PC-3 (cell line): ENCODE data around the gene ETV3. TPM values are rescaled to one million over a fixed set of nuclear protein-coding genes. Genes with fewer than 3 reads are reported as not detected.

Experiments used
- ATAC-seq: fragments of 200-7000 bp; cut with Tn5 transposase; 2 replicates; pipeline ENCODE4 v1.9.1; 2020; ENCODE audit warnings: mild to moderate bottlenecking, moderate library complexity
- BruUV-seq: library from RNA; stranded (reverse); fragments of 400-500 nt; replicated peaks from 2 replicates; lab custom pipeline; 2021; lab: Mats Ljungman, UMichigan
- CTCF ChIA-PET: fragments of 300-600 bp; sonication (Branson Sonifier 250); formaldehyde crosslinking; loops from one replicate; lab custom pipeline; 2022; ENCODE audit warnings: antibody characterized with exemption; lab: Charles Lee
- POLR2A ChIA-PET: fragments of 300-600 bp; sonication (Branson Sonifier 250); formaldehyde crosslinking; loops from one replicate; lab custom pipeline; 2022; ENCODE audit warnings: antibody characterized with exemption; ENCODE audit not compliant: unreplicated experiment; lab: Charles Lee
- DNase-seq: peaks from one replicate; pipeline ENCODE4 v3.0.0-alpha.2; 2015
- H2AFZ ChIP-seq: fragments of 300-600 bp; sonication (generic); 2 replicates; pipeline ENCODE4 v1.6.0; 2016; ENCODE audit warnings: antibody characterized with exemption, low read length
- H3F3A ChIP-seq: fragments of 300-600 bp; sonication (generic); one replicate; pipeline ENCODE4 v1.6.0; 2017; ENCODE audit warnings: antibody characterized with exemption, low read length, control low read depth, mild to moderate bottlenecking; ENCODE audit not compliant: unreplicated experiment
- H3K27ac ChIP-seq: fragments of 300-600 bp; sonication (generic); 2 replicates; pipeline ENCODE4 v1.5.1; 2016; ENCODE audit warnings: mild to moderate bottlenecking, low read length
- H3K27me3 ChIP-seq: fragments of 300-600 bp; sonication (generic); 2 replicates; pipeline ENCODE4 v1.6.1; 2016; ENCODE audit warnings: low read length, mixed read lengths
- H3K36me3 ChIP-seq: fragments of 300-600 bp; sonication (generic); 2 replicates; pipeline ENCODE4 v1.6.1; 2016; ENCODE audit warnings: low read depth, mixed run types, low read length, mixed read lengths
- H3K4me1 ChIP-seq: fragments of 300-600 bp; sonication (generic); 2 replicates; pipeline ENCODE4 v1.5.1; 2016; ENCODE audit warnings: low read length; ENCODE audit not compliant: insufficient read depth
- H3K4me2 ChIP-seq: fragments of 300-600 bp; sonication (generic); 2 replicates; pipeline ENCODE4 v1.6.0; 2016; ENCODE audit warnings: low read length
- H3K4me3 ChIP-seq: fragments of 300-600 bp; sonication (generic); 2 replicates; pipeline ENCODE4 v1.5.1; 2016; ENCODE audit warnings: mild to moderate bottlenecking, low read length, mixed read lengths
- H3K79me2 ChIP-seq: fragments of 300-600 bp; sonication (generic); 2 replicates; pipeline ENCODE4 v1.6.1; 2017; ENCODE audit warnings: low read length, mixed read lengths
- H3K9ac ChIP-seq: fragments of 300-600 bp; sonication (generic); 2 replicates; pipeline ENCODE4 v1.6.0; 2016; ENCODE audit warnings: mild to moderate bottlenecking, low read length
- H3K9me2 ChIP-seq: fragments of 300-600 bp; sonication (generic); replicated peaks from 2 replicates; pipeline ENCODE4 v1.6.1; 2016; ENCODE audit warnings: mixed run types, low read length, mixed read lengths
- H3K9me3 ChIP-seq: fragments of 300-600 bp; sonication (generic); 2 replicates; pipeline ENCODE4 v1.6.1; 2016; ENCODE audit warnings: low read length, mixed read lengths
- H4K20me1 ChIP-seq: fragments of 300-600 bp; sonication (generic); 2 replicates; pipeline ENCODE4 v1.6.1; 2016; ENCODE audit warnings: low read length, mixed read lengths
- EZH2 ChIP-seq: fragments of 300-600 bp; sonication (generic); IDR thresholded peaks from one replicate; pipeline ENCODE4 v1.6.1; 2017; ENCODE audit warnings: antibody characterized with exemption, mild to moderate bottlenecking, low read length; ENCODE audit not compliant: unreplicated experiment
- EZH2phosphoT487 ChIP-seq: fragments of 300-600 bp; sonication (generic); IDR thresholded peaks from 2 replicates; pipeline ENCODE4 v1.6.1; 2018; ENCODE audit warnings: mild to moderate bottlenecking, antibody characterized with exemption, low read length, borderline replicate concordance
- intact Hi-C: fragments of 100-400 bp; cut with micrococcal nuclease; formaldehyde crosslinking; loops from 2 replicates; pipeline ENCODE4 v1.9.0; 2023
- total RNA-seq: library from RNA; depleted of rRNA; stranded (reverse); fragments of >200 nt; gene quantifications from 2 replicates; pipeline ENCODE4 v1.2.3, GENCODE V29; 2014
- TF ChIP-seq, protein P1 (sequence below): fragments of 300-600 bp; sonication (generic); conservative IDR thresholded peaks from 2 replicates; pipeline ENCODE4 v1.5.1; 2017; ENCODE audit warnings: antibody characterized with exemption, low read depth, mild to moderate bottlenecking, low read length

ETV3 gene
- total RNA-seq, 1 experiment from 2014 or later = 12.2 TPM

DNA sequence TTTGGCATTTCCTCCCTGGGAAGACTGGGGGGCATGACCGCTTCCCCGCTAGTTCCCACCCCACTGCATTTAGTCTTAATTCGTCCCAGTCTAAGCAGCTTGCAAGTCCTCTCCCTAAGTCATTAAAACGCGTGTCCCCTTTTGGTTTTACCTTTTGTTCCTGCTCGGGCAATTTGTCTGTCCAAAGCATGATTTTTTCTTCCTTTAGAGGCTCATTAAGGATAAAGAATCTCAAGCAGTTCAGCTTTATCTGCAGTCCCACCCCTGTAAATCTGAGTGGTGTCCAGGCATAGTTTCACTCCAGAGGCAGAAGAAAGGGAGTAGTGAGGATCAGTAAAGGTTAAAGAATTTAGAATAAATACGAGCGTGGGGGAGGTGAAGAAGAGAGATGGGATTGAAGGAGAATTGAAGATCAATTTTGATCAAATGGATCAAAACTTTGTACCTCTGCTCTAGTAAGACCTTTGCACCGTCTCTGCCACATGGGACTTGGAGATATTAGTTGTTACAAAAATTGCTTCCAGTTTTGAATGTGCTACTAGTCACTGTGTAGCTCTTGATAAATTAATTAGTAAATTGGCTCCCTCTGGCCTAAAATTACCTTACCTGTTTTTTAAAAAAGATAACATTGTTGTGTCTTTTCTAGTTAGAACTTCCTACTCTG lies 989 bp upstream of the ETV3 start:
- no TSS peak for BruUV-seq
- Histone ChIP-seq H2AFZ (peak overlapping the region; percentile 85), H3F3A (no peaks in the 10 kb centered on the region), H3K79me2 (peaks cover 38% of the 10 kb centered on the region), H3K4me3 (peak overlapping the region; percentile 93; the same call in 1 of the 2 replicates), H3K36me3 (peaks cover 17% of the 10 kb centered on the region), H3K4me1 (peaks cover 17% of the 10 kb centered on the region), H3K9ac (peak overlapping the region; percentile 88), H3K27ac (no peak overlapping the region), H3K4me2 (peak overlapping the region; percentile 92), H4K20me1 (peaks cover 21% of the 10 kb centered on the region), H3K27me3 (no peaks in the 10 kb centered on the region), H3K9me3 (no peaks in the 10 kb centered on the region), H3K9me2 (no peaks in the 10 kb centered on the region)
- TF ChIP-seq EZH2phosphoT487 = no peak
- no peak for TF ChIP-seq EZH2
- TF ChIP-seq, protein P1, sequence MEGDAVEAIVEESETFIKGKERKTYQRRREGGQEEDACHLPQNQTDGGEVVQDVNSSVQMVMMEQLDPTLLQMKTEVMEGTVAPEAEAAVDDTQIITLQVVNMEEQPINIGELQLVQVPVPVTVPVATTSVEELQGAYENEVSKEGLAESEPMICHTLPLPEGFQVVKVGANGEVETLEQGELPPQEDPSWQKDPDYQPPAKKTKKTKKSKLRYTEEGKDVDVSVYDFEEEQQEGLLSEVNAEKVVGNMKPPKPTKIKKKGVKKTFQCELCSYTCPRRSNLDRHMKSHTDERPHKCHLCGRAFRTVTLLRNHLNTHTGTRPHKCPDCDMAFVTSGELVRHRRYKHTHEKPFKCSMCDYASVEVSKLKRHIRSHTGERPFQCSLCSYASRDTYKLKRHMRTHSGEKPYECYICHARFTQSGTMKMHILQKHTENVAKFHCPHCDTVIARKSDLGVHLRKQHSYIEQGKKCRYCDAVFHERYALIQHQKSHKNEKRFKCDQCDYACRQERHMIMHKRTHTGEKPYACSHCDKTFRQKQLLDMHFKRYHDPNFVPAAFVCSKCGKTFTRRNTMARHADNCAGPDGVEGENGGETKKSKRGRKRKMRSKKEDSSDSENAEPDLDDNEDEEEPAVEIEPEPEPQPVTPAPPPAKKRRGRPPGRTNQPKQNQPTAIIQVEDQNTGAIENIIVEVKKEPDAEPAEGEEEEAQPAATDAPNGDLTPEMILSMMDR = no peak
- CTCF ChIA-PET = interaction anchor here (0.8 to 3.1 kb wide), 2 partner anchors 49 kb away, joined by 3 to 18 read pairs; no protein-coding TSS in a partner anchor
- intact Hi-C loops = no loop called here
- ATAC-seq (no peak), DNase-seq (no peak)
- POLR2A ChIA-PET = interaction anchor here (0.6 kb wide), 1 partner anchor 15 kb away, joined by 4 read pairs; no protein-coding TSS in a partner anchor

- peak; percentile 8 for ATAC-seq
- Histone ChIP-seq H3F3A (no peaks in the 10 kb centered on the region), H3K4me2 (peak overlapping the region; percentile 92)
Observed at GRCh38 chr1:157137408-157138219, 581 bp downstream of the ETV3 start.

More at GRCh38 chr1:157137408-157138219, 581 bp downstream of the ETV3 start:
- TF ChIP-seq EZH2phosphoT487 (no peak), EZH2 (no peak)
- TF ChIP-seq, protein P1 = no peak
- intact Hi-C loops = no loop called here
- ChIA-PET CTCF (interaction anchor here (1.0 to 3.1 kb wide), 2 partner anchors 19 to 48 kb away, joined by 3 to 18 read pairs; no protein-coding TSS in a partner anchor), POLR2A (interaction anchor here (0.6 kb wide), 1 partner anchor 70 kb away, joined by 5 read pairs; no protein-coding TSS in a partner anchor)
- no peaks in the 10 kb centered on the region for H3K9me2 ChIP-seq
- peak; percentile 23 for DNase-seq
- H3K4me1 ChIP-seq = peaks cover 17% of the 10 kb centered on the region
- H3K36me3 ChIP-seq = peaks cover 31% of the 10 kb centered on the region
- H3K9me3 ChIP-seq = no peaks in the 10 kb centered on the region
- BruUV-seq = TSS peak; percentile 53
- H3K27me3 ChIP-seq = no peaks in the 10 kb centered on the region
- peak overlapping the region; percentile 88 for H3K9ac ChIP-seq
- peak overlapping the region; percentile 85 for H2AFZ ChIP-seq
- H3K27ac ChIP-seq = peak overlapping the region; percentile 48
- peak overlapping the region; percentile 93 for H3K4me3 ChIP-seq
- peaks cover 21% of the 10 kb centered on the region for H4K20me1 ChIP-seq
- peaks cover 38% of the 10 kb centered on the region for H3K79me2 ChIP-seq
